Measurements from ENCODE around the gene TNNT1.

DNA sequence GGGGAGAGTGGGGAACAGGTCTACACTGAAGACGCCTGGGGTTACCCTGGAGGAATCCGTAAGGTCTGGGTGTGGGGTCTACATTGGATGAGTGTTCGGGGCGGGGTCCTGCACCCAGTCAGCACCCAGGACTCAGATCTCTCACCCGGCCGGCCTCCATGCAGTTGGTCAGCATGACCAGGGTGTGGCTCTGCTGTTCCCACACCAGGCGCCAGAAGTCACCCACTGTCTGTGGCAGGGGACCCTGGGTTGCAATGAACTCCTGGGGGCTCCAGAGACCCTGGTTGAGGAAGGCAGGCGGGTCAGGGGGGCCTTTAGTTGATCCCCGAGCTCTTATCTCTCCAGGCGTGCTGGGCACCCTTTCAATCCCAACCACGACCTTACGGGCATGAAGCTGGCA, 37.1 kb upstream of the TNNT1 start:
- TF ChIP-seq, protein P1, sequence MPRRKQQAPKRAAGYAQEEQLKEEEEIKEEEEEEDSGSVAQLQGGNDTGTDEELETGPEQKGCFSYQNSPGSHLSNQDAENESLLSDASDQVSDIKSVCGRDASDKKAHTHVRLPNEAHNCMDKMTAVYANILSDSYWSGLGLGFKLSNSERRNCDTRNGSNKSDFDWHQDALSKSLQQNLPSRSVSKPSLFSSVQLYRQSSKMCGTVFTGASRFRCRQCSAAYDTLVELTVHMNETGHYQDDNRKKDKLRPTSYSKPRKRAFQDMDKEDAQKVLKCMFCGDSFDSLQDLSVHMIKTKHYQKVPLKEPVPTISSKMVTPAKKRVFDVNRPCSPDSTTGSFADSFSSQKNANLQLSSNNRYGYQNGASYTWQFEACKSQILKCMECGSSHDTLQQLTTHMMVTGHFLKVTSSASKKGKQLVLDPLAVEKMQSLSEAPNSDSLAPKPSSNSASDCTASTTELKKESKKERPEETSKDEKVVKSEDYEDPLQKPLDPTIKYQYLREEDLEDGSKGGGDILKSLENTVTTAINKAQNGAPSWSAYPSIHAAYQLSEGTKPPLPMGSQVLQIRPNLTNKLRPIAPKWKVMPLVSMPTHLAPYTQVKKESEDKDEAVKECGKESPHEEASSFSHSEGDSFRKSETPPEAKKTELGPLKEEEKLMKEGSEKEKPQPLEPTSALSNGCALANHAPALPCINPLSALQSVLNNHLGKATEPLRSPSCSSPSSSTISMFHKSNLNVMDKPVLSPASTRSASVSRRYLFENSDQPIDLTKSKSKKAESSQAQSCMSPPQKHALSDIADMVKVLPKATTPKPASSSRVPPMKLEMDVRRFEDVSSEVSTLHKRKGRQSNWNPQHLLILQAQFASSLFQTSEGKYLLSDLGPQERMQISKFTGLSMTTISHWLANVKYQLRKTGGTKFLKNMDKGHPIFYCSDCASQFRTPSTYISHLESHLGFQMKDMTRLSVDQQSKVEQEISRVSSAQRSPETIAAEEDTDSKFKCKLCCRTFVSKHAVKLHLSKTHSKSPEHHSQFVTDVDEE (CRISPR knock-in tag; IDR thresholded peaks at IDR 0.05) = no peak
- TF ChIP-seq, protein P2, sequence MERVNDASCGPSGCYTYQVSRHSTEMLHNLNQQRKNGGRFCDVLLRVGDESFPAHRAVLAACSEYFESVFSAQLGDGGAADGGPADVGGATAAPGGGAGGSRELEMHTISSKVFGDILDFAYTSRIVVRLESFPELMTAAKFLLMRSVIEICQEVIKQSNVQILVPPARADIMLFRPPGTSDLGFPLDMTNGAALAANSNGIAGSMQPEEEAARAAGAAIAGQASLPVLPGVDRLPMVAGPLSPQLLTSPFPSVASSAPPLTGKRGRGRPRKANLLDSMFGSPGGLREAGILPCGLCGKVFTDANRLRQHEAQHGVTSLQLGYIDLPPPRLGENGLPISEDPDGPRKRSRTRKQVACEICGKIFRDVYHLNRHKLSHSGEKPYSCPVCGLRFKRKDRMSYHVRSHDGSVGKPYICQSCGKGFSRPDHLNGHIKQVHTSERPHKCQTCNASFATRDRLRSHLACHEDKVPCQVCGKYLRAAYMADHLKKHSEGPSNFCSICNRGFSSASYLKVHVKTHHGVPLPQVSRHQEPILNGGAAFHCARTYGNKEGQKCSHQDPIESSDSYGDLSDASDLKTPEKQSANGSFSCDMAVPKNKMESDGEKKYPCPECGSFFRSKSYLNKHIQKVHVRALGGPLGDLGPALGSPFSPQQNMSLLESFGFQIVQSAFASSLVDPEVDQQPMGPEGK (CRISPR knock-in tag; IDR thresholded peaks at IDR 0.05; ENCODE audit: borderline replicate concordance) = no peak
- TF ChIP-seq RARB (CRISPR knock-in tag; IDR thresholded peaks at IDR 0.05) = no peak
- TF ChIP-seq, protein P3, sequence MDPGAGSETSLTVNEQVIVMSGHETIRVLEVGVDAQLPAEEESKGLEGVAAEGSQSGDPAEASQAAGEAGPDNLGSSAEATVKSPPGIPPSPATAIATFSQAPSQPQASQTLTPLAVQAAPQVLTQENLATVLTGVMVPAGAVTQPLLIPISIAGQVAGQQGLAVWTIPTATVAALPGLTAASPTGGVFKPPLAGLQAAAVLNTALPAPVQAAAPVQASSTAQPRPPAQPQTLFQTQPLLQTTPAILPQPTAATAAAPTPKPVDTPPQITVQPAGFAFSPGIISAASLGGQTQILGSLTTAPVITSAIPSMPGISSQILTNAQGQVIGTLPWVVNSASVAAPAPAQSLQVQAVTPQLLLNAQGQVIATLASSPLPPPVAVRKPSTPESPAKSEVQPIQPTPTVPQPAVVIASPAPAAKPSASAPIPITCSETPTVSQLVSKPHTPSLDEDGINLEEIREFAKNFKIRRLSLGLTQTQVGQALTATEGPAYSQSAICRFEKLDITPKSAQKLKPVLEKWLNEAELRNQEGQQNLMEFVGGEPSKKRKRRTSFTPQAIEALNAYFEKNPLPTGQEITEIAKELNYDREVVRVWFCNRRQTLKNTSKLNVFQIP (CRISPR knock-in tag; IDR thresholded peaks at IDR 0.05; ENCODE audit: borderline replicate concordance, low read depth) = no peak
- no peak for TF ChIP-seq GLIS3 (CRISPR knock-in tag; IDR thresholded peaks at IDR 0.05)

Measured in SK-N-SH treated with all-trans-retinoic acid at 6 μM for 48 hours (cell line).